Measurements from ENCODE around the gene SIGLEC14.
"Not testable (repeated sequence)": the region's sequence is repeated elsewhere in the genome, so short reads cannot be mapped to it uniquely, and the experiment has no call there.

SIGLEC14 gene

GRCh38 chr19:51646730-51647129 lies at the start of gene SIGLEC14:
TSS of gene SIGLEC14 (minus strand) at chr19:51646825. CDS start at chr19:51646759, 66 bp downstream.
- not testable (repeated sequence) for DNase-seq

- no peak for DNase-seq
Measured at GRCh38 chr19:51695702-51696315, 49.2 kb upstream of the SIGLEC14 start.

GRCh38 chr19:51695088-51695487 lies 48.5 kb upstream of the SIGLEC14 start:
- no peak for DNase-seq

- DNase-seq = no peak
Measured at GRCh38 chr19:51694318-51695085, 47.9 kb upstream of the SIGLEC14 start.

GRCh38 chr19:51693819-51694218 lies 47.2 kb upstream of the SIGLEC14 start:
- no peak for DNase-seq

GRCh38 chr19:51693260-51693659 lies 46.6 kb upstream of the SIGLEC14 start, which contains the start of gene SPACA6:
TSS of gene SPACA6 (plus strand) at chr19:51693330. CDS start at chr19:51693527, 197 bp downstream.
- DNase-seq = no peak

GRCh38 chr19:51692468-51692867 lies 45.8 kb upstream of the SIGLEC14 start:
- no peak for DNase-seq

GRCh38 chr19:51691584-51692428 lies 45.2 kb upstream of the SIGLEC14 start:
- no peak for DNase-seq

- DNase-seq = peak; percentile 2
Measured at GRCh38 chr19:51691074-51691583, 44.5 kb upstream of the SIGLEC14 start.

GRCh38 chr19:51690454-51691073 lies 43.9 kb upstream of the SIGLEC14 start:
- DNase-seq = peak; percentile 35

- no peak for DNase-seq
Measured at GRCh38 chr19:51689751-51690453, 43.3 kb upstream of the SIGLEC14 start.

GRCh38 chr19:51688671-51689571 lies 42.3 kb upstream of the SIGLEC14 start:
- DNase-seq = peak; percentile 80

GRCh38 chr19:51687791-51688670 lies 41.4 kb upstream of the SIGLEC14 start:
- peak; percentile 9 for DNase-seq

GRCh38 chr19:51686171-51686570 lies 39.5 kb upstream of the SIGLEC14 start:
- DNase-seq = no peak

GRCh38 chr19:51681286-51681941 lies 34.8 kb upstream of the SIGLEC14 start:
- no peak for DNase-seq

GRCh38 chr19:51680474-51680873 lies 33.8 kb upstream of the SIGLEC14 start:
- no peak for DNase-seq

- DNase-seq = no peak
Measured at GRCh38 chr19:51676566-51677083, 30.0 kb upstream of the SIGLEC14 start.

- not testable (repeated sequence) for DNase-seq
Measured at GRCh38 chr19:51675911-51676565, 29.4 kb upstream of the SIGLEC14 start.
